Right lung (tissue), 5 donors: ENCODE results near the gene WASHC1. TPM values are rescaled to one million over a fixed set of nuclear protein-coding genes. Genes with fewer than 3 reads are reported as not detected.
"Not testable (repeated sequence)": the region's sequence is repeated elsewhere in the genome, so short reads cannot be mapped to it uniquely, and the experiment has no call there.

Experiments
- DNase-seq, 2 donors: peaks; one replicate each; pipeline ENCODE4 v3.0.0-alpha.2; 2013
- polyA plus RNA-seq, 5 donors: library from polyadenylated mRNA; unstranded; fragments of 120-200 nt; gene quantifications; one replicate each; pipeline versions ENCODE4 v1.2.1 to v1.2.3, GENCODE V29; 2013; ENCODE audit warnings: inconsistent platforms in 1 of 5, low replicate concordance in 1 of 5; ENCODE audit not compliant: insufficient read length in 5 of 5, insufficient read depth in 1 of 5

The WASHC1 gene
- polyA plus RNA-seq, 5 donors: 12.0 to 36.4 (median 23.2) TPM

GRCh38 chr9:14129-14809 is 15.0 kb downstream of the WASHC1 start:
- DNase-seq: peak in 1 of 2 donors; percentile 20

- DNase-seq: not testable (repeated sequence)
These were observed 18.1 kb downstream of the WASHC1 start for GRCh38 chr9:11206-11605.

GRCh38 chr9:10653-11053 is 18.6 kb downstream of the WASHC1 start:
- DNase-seq: peak; percentile 0 to 19

- peak in 1 of 2 donors; percentile 1 for DNase-seq
These were observed 19.0 kb downstream of the WASHC1 start for GRCh38 chr9:10207-10606.

Other genes with a start within 250 kb of the WASHC1 start
- under 1 TPM in 4 of 5 donors, not detected in 1; 0.33 to 0.70 (median 0.43) TPM for gene FOXD4, start 89.0 kb upstream of the WASHC1 start, polyA plus RNA-seq
- gene ZNG1A, start 149.6 kb upstream of the WASHC1 start, polyA plus RNA-seq: 10 to 100 TPM; 53.4 to 85.3 (median 65.7) TPM
- 1 to 10 TPM; 6.2 to 8.4 (median 7.0) TPM for gene DOCK8, start 185.4 kb upstream of the WASHC1 start, polyA plus RNA-seq